Measurements from ENCODE around the gene TBC1D3G.
"Not testable (repeated sequence)": the region's sequence is repeated elsewhere in the genome, so short reads cannot be mapped to it uniquely, and the experiment has no call there.

The TBC1D3G gene

DNA sequence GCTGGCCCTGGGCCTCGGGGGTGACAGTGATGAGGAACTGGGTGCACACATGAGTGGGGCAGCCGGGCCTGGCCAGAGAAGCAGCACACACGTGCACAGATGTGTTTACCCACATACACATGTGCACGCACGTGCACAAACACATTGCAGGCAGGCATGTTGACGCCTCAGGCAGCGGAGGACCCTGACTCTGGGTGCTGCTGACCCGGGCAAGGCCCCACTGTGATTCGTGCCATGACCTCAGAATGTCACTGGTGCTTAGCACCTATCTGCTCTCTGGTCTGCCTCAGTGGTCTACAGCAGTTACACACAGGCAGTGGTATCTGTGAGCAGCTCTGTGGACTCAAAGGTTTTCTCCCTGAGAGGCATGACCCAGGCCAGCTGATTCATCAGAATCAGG lies at the start of gene TBC1D3G:
Gene TBC1D3G (plus strand): TSS at position 301 of the 400 bp plus-strand sequence. CDS start 1,528 bp downstream, outside the sequence.
- DNase-seq, result not testable (repeated sequence)

DNA sequence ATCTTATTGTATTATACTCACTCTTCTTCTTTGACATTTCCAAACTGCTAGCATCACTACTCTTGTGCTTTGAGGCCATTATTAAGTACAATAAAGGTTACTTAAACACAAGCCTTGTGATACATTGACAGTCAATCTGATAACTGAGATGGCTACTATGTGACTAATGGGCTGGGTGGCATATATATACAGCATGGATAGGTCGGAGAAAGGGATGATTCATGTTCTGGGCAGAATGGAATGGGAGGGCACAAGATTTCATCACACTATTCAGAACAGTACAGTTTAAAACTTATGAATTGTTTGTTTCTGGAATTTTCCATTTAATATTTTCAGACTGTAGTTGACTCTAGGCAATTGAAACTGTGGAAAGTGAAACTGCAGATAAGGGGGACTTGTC lies 40.4 kb upstream of the TBC1D3G start:
- DNase-seq, result not testable (repeated sequence)

DNA sequence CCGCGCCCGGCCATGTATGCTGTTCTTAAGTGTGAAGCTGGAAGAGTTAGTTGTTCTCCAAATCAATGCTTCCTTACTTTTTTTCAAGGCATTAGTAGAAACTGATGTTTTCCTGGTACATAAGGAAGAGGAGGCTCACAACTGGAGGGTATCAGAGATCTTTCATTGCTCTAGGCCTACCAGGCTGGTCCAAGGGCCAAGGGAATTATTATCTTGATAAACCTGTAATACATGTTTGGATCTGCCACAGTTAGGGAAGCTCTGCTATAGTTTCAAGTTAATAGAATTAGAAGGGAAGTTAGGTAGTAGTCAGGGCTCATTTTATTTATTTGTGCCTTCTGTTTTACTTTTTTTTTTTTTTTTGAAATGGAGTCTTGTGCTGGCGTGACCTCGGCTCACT lies 39.5 kb upstream of the TBC1D3G start:
- not testable (repeated sequence) for DNase-seq

DNA sequence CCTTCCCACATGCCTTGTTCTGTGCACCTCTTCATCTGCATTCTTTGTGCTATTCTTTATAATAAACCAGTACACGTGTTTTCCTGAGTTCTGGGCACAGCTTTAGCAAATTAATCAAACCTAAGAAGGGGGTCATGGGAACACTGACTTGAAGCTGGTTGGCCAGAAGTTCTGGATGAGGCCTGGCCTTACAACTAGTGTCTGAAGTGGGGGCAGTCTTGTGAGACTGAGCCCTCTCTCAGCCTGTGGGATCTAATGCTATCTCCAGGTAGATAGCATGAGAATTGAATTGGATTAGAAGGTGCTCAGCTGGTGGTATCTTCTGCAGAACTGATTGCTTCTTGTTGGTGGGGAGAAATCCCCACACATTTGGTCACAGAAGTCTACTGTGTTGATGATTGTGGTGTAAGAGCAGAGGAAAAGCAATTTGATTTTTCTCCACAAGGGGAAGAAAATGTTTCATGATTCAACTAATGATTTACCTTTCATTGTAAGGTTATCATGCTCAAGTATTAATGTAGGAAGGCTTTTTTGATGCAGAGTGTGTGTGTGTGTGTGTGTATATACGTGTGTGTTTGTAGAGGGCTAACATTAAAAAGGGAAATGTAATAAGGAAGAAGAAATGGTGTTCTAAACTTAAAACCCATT lies 33.6 kb upstream of the TBC1D3G start:
- not testable (repeated sequence) for DNase-seq

DNA sequence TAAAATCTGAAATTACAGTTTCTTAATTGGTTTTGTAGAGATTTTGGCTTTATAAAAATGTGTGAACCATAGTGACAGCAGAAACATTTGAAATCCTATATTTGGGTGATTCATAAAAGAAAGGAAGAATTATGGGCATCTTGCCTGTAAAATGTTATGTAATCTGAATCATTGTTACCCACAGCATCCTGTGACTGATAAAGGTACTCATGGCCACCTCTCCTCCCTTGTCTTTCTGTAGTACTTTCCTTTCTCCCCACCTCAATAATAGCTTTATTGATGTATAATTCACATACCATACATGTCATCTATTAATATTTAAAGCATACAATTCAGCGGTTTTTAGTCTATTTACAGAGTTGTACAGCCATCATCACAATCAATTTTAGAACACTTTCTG lies 28.5 kb upstream of the TBC1D3G start:
- DNase-seq, result not testable (repeated sequence)

DNA sequence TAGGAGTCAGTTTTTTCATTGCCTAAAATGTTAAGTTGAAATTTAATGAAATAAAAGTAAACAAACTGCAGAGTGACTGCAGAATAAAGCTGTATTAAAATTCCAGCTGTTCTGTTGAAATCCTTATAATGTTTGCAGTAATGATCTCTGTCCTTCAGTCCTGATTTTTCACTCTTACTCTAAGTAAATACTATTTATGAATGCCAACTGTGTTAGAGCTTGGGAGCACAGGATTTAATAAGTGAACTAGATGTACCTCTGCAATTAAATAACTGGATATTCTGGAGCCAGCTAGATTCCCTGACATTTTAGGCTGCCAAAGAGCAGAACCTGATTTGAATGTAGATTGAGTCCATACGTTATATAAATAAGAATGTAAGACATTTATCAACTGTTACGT lies 7.9 kb upstream of the TBC1D3G start:
- not testable (repeated sequence) for DNase-seq

DNA sequence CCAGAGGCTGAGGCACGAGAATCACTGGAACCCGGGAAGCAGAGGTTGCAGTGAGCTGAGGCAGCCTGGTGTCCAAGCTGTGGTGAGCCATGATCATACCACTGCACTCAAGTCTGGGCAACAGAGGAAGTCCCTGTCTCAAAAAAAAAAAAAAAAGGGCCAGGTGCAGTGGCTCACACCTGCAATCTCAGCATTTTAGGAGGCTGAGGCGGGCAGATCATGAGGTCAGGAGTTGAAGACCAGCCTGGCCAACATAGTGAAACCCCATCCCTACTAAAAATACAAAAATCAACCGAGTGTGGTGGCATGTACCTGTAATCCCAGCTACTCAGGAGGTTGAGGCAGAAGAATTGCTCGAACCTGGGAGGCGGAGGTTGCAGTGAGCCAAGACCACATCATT lies 38.8 kb downstream of the TBC1D3G start:
- DNase-seq, result not testable (repeated sequence)

DNA sequence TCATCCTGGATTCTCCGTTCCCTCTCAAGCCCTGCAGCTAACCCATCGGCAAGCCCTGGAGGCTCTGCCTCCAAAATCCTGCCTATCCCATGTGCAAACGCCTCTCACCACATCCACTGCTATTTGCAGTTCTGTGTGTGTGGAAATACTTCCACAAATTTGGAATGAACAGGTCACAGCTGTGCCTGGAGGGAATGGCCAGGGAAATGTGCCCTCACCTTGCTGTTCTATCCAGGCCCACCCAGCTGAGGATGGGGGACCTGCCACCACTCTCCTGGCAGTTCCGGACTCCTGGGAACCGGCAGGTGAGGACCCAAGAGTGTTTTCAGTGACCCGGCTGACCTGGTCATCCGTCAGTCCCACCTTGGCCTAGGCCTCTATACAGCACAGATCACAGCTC lies 52.3 kb downstream of the TBC1D3G start:
- not testable (repeated sequence) for DNase-seq
